Measurements from ENCODE around the gene TRIML1. TPM values are rescaled to one million over a fixed set of nuclear protein-coding genes. Genes with fewer than 3 reads are reported as not detected.
A peak's percentile ranks its signal among the peaks of the same experiment; 100 is the strongest.

Gene TRIML1
- total and polyA plus RNA-seq, 2 of the 8 experiments (the other 6 are each of a cell fraction or from before 2014, with no cell fraction given): not detected

- H2BK120ac ChIP-seq (replicated peaks; ENCODE audit: low read depth, low read length): no peak overlapping the region
- no peak overlapping the region for H4K5ac ChIP-seq (ENCODE audit: insufficient read length, low read depth, low read length)
- H2BK15ac ChIP-seq (ENCODE audit: low read length): 0 out of 2 replicates have a peak overlapping the region, but pooled peaks have one; percentile 46
- H2AFZ ChIP-seq (ENCODE audit: low read length): no peak overlapping the region
- DNase-seq (ENCODE audit: low read depth in 1 of 2, low spot score in 2 of 2) (no peak), FAIRE-seq (no peak)
- no peak overlapping the region for H3K4ac ChIP-seq (replicated peaks; ENCODE audit: insufficient read length, low read depth, low read length)
- H3K23me2 ChIP-seq (ENCODE audit: low read depth, low read length): no peaks in the 10 kb centered on the region
- H3K14ac ChIP-seq (ENCODE audit: insufficient read length): no peak overlapping the region
- H3K23ac ChIP-seq (ENCODE audit: insufficient read length): no peak overlapping the region
- ChIA-PET POLR2A (ENCODE audit: partially characterized antibody) (no interaction called here), CTCF (ENCODE audit: partially characterized antibody) (no interaction called here)
- H3K36me3 ChIP-seq (ENCODE audit: control insufficient read depth in 2 of 4, insufficient read depth in 4 of 4, low read length in 3 of 4): no peaks in the 10 kb centered on the region
- no peaks in the 10 kb centered on the region for H3K79me2 ChIP-seq (ENCODE audit: control insufficient read depth in 1 of 2, insufficient read depth in 2 of 2, low read length in 2 of 2)
- WGBS, 2 experiments (ENCODE audit: extremely low coverage in 1 of 2, insufficient coverage in 1 of 2, insufficient read length in 1 of 2, insufficient replicate concordance in 2 of 2, low coverage in 1 of 2, low lambda C conversion rate in 2 of 2, missing lambda C conversion rate in 1 of 2): 94% methylated on average over 5 of the region's 5 CpGs; no CpG with 5 or more reads in 1 of the 2 experiments
- no peak overlapping the region for H4K8ac ChIP-seq (ENCODE audit: extremely low read depth, insufficient read depth, low read length)
- H3K18ac ChIP-seq (ENCODE audit: extremely low read depth, low read length): no peak overlapping the region
- no peak overlapping the region for H3K56ac ChIP-seq (replicated peaks; ENCODE audit: insufficient read length, low read depth, low read length)
- H3K27me3 ChIP-seq (replicated peaks in 1 of 4; ENCODE audit: control insufficient read depth in 3 of 4, extremely low read depth in 1 of 4, insufficient read depth in 3 of 4, low read length in 3 of 4): no peaks in the 10 kb centered on the region
- no peaks in the 10 kb centered on the region for H4K20me1 ChIP-seq (replicated peaks in 1 of 2; ENCODE audit: control insufficient read depth in 1 of 2, insufficient read depth in 2 of 2, low read length in 2 of 2)
- H3K4me1 ChIP-seq (replicated peaks in 1 of 4; ENCODE audit: control insufficient read depth in 3 of 4, insufficient read depth in 4 of 4, low read length in 3 of 4): peaks cover 0 to 10% (median 1%) of the 10 kb centered on the region in 4 experiments; a peak in 2 of 7 replicates
- peak overlapping the region; percentile 54 for H4K91ac ChIP-seq (replicated peaks; ENCODE audit: insufficient read length, low read length)
- no peak overlapping the region for H2BK12ac ChIP-seq (ENCODE audit: low read depth, low read length)
- TF ChIP-seq EGR1 (IDR thresholded peaks at IDR 0.05; ENCODE audit: borderline replicate concordance, low read depth, low read length): no peak
- TF ChIP-seq CBX8 (IDR thresholded peaks at IDR 0.05; ENCODE audit: borderline replicate concordance, low read depth, low read length): no peak
- no peak for TF ChIP-seq MAFK (IDR thresholded peaks at IDR 0.05; ENCODE audit: low read depth, low read length)
- no peak for TF ChIP-seq SIN3A (conservative IDR thresholded peaks at IDR 0.05 in 1 of 2, IDR thresholded peaks at IDR 0.05 in 1 of 2; ENCODE audit: low read depth in 1 of 2, low read length in 2 of 2)
- TF ChIP-seq SIRT6 (IDR thresholded peaks at IDR 0.05; ENCODE audit: low read length): no peak
- no peak for TF ChIP-seq BCL11A (IDR thresholded peaks at IDR 0.05; ENCODE audit: low read depth in 2 of 2, low read length in 2 of 2)
- TF ChIP-seq FOSL1 (IDR thresholded peaks at IDR 0.05; ENCODE audit: insufficient read depth, low read depth, low read length): no peak
- no peak for TF ChIP-seq TBP (IDR thresholded peaks at IDR 0.05; ENCODE audit: low read depth, low read length)
- no peak for TF ChIP-seq KDM1A (IDR thresholded peaks at IDR 0.05; ENCODE audit: borderline replicate concordance, low read length)
- no peak overlapping the region for H3K9ac ChIP-seq (replicated peaks in 1 of 4; ENCODE audit: extremely low read depth in 1 of 4, low read depth in 3 of 4, low read length in 3 of 4)
- H3K4me2 ChIP-seq (ENCODE audit: insufficient read depth in 1 of 2, low read depth in 2 of 2, low read length in 2 of 2): no peak overlapping the region
- no peak overlapping the region for H2BK5ac ChIP-seq (ENCODE audit: low read depth, low read length)
- H3K4me3 ChIP-seq (ENCODE audit: extremely low read depth in 1 of 4, insufficient read depth in 2 of 4, low read depth in 3 of 4, low read length in 4 of 4): no peak overlapping the region
- no peak overlapping the region for H2BK20ac ChIP-seq (ENCODE audit: low read length)
- no peak overlapping the region for H3K27ac ChIP-seq (ENCODE audit: low read depth, low read length)
- H3K9me3 ChIP-seq (ENCODE audit: insufficient read depth in 2 of 2, low read depth in 1 of 2, low read length in 1 of 2): no peaks in the 10 kb centered on the region
- no peak overlapping the region for H2AK5ac ChIP-seq (ENCODE audit: low read depth, low read length)
- no peaks in the 10 kb centered on the region for H3K79me1 ChIP-seq (ENCODE audit: low read depth, low read length)
Observed at GRCh38 chr4:188194421-188194820, 55.2 kb downstream of the TRIML1 start.

All from H1 (cell line).